Neutrophil (primary cell): ENCODE results near the gene MAGI3.

ENCODE experiments used
- H3K27ac ChIP-seq: fragments of 200-600 bp; sonication (generic); 2 replicates; pipeline ENCODE4 v1.5.1; 2016; ENCODE audit warnings: mild to moderate bottlenecking, moderate library complexity
- H3K27me3 ChIP-seq: fragments of 200-600 bp; sonication (generic); 2 replicates; pipeline ENCODE4 v1.6.0; 2016; ENCODE audit warnings: mild to moderate bottlenecking
- H3K36me3 ChIP-seq: fragments of 200-600 bp; sonication (generic); 2 replicates; pipeline ENCODE4 v1.5.1; 2017
- H3K4me1 ChIP-seq, 2 experiments: fragments of 200-600 bp in 1 of 2; sonication (generic) in 1 of 2; 1 replicate in 1 of 2; 2 replicates in 1 of 2; pipeline versions ENCODE4 v1.5.1 to v1.6.1; 2013 to 2016; ENCODE audit warnings: low read depth in 1 of 2, low read length in 1 of 2, mild to moderate bottlenecking in 1 of 2, moderate library complexity in 1 of 2; ENCODE audit not compliant: control insufficient read depth in 1 of 2, insufficient read depth in 1 of 2
- H3K4me3 ChIP-seq, 2 experiments: fragments of 200-600 bp in 1 of 2; sonication (generic) in 1 of 2; 1 replicate in 1 of 2; 2 replicates in 1 of 2; pipeline ENCODE4 v1.5.1; 2013 to 2016; ENCODE audit warnings: low read depth in 1 of 2, low read length in 1 of 2, mild to moderate bottlenecking in 1 of 2, moderate library complexity in 1 of 2
- H3K9me3 ChIP-seq: fragments of 200-600 bp; sonication (generic); 2 replicates; pipeline ENCODE4 v1.5.1; 2016
- TF ChIP-seq, protein P1 (sequence below): fragments of 200-600 bp; sonication (generic); IDR thresholded peaks from 2 replicates; pipeline ENCODE4 v1.5.1; 2016; ENCODE audit warnings: antibody characterized with exemption

MAGI3 gene

DNA sequence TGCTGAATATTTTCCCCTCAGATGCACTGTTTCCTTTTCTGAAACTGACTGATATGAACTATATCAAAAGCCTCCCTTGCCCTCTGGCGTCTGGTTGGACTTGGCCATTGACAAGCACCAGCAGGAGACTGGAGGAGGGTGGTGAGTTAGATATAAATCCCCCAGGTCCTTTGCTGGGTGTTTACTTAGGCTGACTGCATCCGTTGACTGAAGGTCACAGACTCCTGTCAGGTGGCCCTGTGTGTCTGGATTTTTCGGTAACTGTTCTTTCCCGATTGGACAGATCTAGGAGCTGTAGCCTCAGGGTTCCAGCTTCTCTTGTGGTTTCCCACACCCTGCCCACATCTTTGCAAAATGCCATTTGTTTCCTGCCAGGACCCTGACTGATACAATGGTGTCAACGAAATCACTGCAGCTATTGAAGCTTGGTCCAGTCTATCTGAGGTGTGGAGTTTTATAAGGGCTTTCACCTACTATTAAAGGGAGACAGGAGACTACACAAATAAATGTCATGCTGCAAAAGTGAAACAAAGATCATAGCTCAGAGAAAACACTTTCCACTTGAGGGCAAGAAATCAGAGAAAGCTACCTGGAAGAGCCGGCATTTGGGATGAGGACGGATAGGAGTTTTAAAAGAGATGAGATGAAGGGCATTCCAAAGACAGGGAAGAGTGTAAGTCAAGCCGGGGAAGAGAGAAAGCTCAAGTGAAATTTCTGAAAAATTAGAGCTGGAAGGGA is 1.5 kb upstream of the MAGI3 start:
- H3K4me3 ChIP-seq: peak overlapping the region in 1 of 2 experiments; percentile 72
- no peak overlapping the region for H3K27ac ChIP-seq
- peaks cover 19 to 21% of the 10 kb centered on the region in 2 experiments for H3K4me1 ChIP-seq
- TF ChIP-seq, protein P1, sequence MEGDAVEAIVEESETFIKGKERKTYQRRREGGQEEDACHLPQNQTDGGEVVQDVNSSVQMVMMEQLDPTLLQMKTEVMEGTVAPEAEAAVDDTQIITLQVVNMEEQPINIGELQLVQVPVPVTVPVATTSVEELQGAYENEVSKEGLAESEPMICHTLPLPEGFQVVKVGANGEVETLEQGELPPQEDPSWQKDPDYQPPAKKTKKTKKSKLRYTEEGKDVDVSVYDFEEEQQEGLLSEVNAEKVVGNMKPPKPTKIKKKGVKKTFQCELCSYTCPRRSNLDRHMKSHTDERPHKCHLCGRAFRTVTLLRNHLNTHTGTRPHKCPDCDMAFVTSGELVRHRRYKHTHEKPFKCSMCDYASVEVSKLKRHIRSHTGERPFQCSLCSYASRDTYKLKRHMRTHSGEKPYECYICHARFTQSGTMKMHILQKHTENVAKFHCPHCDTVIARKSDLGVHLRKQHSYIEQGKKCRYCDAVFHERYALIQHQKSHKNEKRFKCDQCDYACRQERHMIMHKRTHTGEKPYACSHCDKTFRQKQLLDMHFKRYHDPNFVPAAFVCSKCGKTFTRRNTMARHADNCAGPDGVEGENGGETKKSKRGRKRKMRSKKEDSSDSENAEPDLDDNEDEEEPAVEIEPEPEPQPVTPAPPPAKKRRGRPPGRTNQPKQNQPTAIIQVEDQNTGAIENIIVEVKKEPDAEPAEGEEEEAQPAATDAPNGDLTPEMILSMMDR: no peak
- H3K9me3 ChIP-seq: no peaks in the 10 kb centered on the region
- peaks cover 84% of the 10 kb centered on the region for H3K27me3 ChIP-seq
- H3K36me3 ChIP-seq: no peaks in the 10 kb centered on the region

DNA sequence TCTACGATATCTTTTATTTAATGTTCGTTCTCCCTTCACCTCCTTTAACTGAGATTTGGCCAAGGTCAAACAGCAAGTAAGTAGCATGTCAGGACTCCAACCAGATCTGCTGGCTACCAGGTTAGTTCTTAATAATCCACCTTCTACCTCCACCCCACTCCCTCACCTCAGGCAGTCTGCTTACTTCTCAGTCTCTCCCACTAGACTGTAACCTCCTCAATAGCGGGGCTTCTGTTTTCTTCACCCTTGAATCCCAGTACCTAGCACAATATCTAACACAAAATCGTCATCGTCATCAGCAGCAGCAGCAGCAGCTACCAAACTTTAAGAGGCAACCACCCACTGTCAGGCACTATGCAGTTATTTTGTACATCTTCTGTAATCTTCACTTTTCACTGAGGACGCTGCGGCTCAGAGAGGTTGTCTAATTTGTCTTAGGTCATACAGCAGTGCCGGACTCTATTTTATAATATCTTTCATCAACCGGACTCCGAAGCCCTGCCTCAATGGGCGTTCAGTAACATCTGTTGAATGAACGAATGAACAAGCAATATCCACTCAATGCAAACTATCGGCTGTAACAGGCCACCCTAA is 859 bp upstream of the MAGI3 start:
- TF ChIP-seq, protein P1: no peak

GRCh38 chr1:113390871-113391648 is 745 bp downstream of the MAGI3 start:
- Histone ChIP-seq H3K4me3 (peak overlapping the region; percentile 67 to 72), H3K9me3 (no peaks in the 10 kb centered on the region), H3K27me3 (peaks cover 100% of the 10 kb centered on the region), H3K27ac (no peak overlapping the region), H3K36me3 (no peaks in the 10 kb centered on the region), H3K4me1 (peaks cover 19 to 21% of the 10 kb centered on the region in 2 experiments)
- TF ChIP-seq, protein P1: no peak

More for the DNA sequence above, 859 bp upstream of the MAGI3 start:
- Histone ChIP-seq H3K27me3 (peaks cover 90% of the 10 kb centered on the region), H3K4me3 (peak overlapping the region; percentile 67 to 72), H3K9me3 (no peaks in the 10 kb centered on the region), H3K36me3 (no peaks in the 10 kb centered on the region), H3K4me1 (peaks cover 19 to 21% of the 10 kb centered on the region in 2 experiments), H3K27ac (no peak overlapping the region)

- H3K27ac ChIP-seq: no peak overlapping the region
- no peaks in the 10 kb centered on the region for H3K36me3 ChIP-seq
- no peaks in the 10 kb centered on the region for H3K9me3 ChIP-seq
- peaks cover 19 to 21% of the 10 kb centered on the region in 2 experiments for H3K4me1 ChIP-seq
- TF ChIP-seq, protein P1: no peak
- H3K4me3 ChIP-seq: peak overlapping the region; percentile 67 to 72
- peaks cover 100% of the 10 kb centered on the region for H3K27me3 ChIP-seq
Measured at GRCh38 chr1:113391649-113392271, 1.4 kb downstream of the MAGI3 start.

- Histone ChIP-seq H3K9me3 (no peaks in the 10 kb centered on the region), H3K36me3 (no peaks in the 10 kb centered on the region), H3K27ac (no peak overlapping the region), H3K4me3 (no peak overlapping the region), H3K4me1 (peaks cover 19 to 21% of the 10 kb centered on the region in 2 experiments), H3K27me3 (peaks cover 100% of the 10 kb centered on the region)
- TF ChIP-seq, protein P1: no peak
Measured at GRCh38 chr1:113392541-113393128, 2.3 kb downstream of the MAGI3 start.
